ENCODE data around the gene ANXA6. TPM values are rescaled to one million over a fixed set of nuclear protein-coding genes. Genes with fewer than 3 reads are reported as not detected.
"Not testable (repeated sequence)": the region's sequence is repeated elsewhere in the genome, so short reads cannot be mapped to it uniquely, and the experiment has no call there.

Gene ANXA6
- 10 to 100 TPM; 20.3 to 46.8 TPM for total RNA-seq
- long read RNA-seq, transcript ANXA6-201 (26 exons, 2,593 nt), result major isoform, 21 of 31 reads
- long read RNA-seq, partial matches to known transcripts, result 4 of 31 reads
- long read RNA-seq, other reads (novel, unspliced or antisense), result 6 of 31 reads

DNA sequence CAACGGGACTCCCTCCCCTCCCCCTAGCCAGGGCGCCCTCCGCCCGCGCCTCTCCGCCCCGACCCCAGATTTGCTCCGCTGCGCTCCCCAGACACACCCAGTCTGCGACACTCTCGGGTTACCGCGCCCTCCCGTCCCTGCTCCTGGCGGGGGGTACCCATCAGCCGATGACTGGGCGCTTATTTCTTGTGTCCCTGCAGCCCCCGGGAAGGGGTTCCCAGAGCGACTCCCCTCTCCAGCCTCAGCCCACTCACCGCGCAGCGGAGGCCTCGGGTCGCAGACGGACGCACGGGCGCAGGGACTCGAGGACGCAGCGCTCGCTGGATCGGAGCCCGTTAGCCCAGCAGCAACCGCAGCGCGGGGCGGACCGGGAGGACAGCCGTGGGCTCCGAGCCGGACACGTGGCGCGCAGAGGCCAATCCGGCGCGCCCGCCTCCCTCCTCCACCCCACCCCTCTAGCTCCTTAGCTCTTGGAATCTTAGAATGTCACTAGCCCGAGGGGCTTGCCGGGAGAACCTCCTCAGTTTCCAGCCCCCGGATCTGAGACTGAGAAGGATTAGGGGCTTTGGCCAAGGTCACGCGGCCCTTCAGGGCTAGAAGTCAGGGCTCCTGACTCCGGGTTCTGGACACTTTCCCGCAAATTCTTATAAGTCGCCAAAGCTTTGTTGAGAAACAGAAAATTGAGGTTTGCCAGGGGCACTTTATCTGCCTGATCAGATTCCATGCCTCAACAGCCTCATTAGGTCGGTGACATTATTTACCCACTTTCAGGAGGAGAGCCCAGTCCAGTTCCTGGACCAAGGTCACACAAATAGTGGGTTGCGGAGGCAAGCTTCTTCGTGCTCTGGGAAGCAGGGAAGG is at the start of gene ANXA6:
TSS of gene ANXA6 (minus strand) at position 354 of the 861 bp plus-strand sequence. CDS start 9,878 bp downstream, outside the sequence.
- peak; percentile 98 for ATAC-seq
- peak; percentile 78 to 83 for DNase-seq
- intact Hi-C loops (cut with DNase I, micrococcal nuclease), result no loop called here

DNA sequence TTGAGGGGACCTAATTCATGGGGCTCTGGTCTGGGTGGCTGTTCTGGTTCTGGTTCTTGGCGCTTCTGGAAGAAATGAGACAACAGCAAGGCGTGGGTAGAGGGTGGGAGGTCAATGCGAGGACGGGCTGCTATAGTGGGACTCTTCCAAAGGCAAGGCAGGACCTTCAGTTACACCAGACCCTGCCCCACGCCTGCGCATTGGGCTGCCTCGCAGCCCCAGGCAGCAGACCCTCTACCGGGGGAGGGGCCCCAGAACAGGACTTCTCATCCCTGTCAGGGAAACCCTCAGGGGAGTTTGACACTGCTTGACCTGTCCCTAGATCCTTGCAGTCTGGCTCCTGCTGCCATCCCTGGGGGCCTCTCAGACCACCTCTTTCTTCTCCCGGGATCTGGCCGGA is 47.8 kb upstream of the ANXA6 start:
- ATAC-seq (no peak), DNase-seq (no peak)
- intact Hi-C loops (cut with DNase I, micrococcal nuclease), result no loop called here

DNA sequence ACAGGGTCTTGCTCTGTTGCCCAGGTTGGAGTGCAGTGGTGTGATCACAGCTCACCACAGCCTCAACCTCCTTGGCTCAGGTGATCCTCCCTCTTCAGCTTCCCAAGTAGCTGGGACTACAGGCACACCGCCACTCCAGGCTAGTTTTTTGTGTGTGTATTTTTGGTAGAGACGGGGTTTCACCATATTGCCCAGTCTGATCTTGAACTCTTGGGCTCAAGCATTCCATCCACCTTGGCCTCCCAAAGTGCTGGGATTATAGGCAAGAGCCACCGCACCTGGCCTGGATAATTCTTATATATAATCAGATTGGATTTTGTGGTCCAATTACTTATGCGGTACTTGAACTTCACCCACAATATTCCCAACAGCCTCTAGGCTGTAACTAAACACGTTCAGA is 46.5 kb upstream of the ANXA6 start:
- intact Hi-C loops (cut with DNase I, micrococcal nuclease), result no loop called here
- ATAC-seq, result no peak
- no peak for DNase-seq

DNA sequence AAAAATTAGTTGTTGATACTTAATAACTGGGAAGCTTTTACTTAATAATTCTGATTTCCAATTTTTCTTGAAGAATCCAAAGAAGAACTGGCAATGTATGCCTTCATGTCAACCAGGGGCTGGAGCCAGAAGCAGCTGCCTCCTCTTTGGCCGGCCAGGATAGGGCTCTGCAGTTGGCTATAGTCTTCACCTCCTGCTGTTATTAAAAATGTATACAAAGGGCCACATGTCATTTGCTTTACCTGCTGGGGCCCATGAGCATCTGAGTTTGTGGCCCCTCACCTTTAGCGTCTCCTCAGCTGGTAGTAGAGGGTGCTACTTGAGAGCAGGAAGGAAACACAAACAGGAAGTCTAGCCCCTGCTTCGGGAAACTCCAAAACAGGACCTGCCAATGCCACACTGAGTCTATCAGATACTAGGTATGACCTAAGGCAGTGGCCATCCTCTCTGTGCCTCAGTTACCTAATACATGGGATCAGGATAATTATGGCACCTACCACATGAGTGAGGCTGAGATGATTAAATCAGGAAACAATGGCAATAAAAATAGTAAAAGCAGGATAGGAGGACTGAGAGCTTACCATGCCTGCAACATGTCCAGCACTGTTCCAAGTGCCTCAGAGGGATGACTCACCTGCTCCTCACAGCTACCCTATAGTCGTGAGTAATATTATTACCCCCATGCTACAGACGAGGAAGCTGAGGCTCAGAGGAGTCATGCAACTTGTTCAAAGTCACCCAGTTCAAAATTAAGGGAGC is 45.0 kb upstream of the ANXA6 start:
- DNase-seq (no peak), ATAC-seq (peak; percentile 48)
- intact Hi-C loops (cut with DNase I, micrococcal nuclease), result no loop called here

DNA sequence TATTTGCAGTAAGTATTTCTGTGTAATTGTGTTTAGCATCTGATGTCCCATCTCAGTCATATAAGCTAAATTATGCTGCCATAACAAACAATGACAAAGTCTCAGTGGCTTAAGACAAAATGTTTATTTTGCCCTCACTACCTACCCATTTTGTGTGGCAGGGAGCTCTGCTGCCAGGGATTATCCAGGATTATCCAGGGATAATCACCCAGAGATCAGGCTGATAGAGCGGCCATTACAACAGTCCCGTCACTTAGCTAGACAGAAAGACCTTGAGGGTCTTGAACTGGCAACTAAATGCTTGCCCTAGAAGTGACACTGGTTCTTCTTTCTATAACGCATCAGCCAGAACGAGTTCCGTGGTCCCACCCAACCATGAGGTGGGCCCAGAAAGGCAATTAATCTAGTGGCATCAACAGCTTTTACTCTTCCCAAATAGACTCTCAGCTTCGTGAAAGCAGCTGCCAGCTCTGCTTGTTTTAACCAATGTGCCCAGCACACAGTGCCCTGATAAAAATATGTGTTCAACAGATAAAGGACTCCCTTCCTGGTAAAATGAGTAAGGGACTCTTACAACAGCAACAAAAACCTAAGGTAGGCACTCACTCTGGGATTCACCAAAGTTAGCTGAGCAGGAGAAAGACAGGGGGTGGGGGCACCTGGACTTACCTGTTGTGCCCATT is 43.5 kb upstream of the ANXA6 start:
- ATAC-seq (no peak), DNase-seq (no peak)
- intact Hi-C loops (cut with DNase I, micrococcal nuclease), result no loop called here

DNA sequence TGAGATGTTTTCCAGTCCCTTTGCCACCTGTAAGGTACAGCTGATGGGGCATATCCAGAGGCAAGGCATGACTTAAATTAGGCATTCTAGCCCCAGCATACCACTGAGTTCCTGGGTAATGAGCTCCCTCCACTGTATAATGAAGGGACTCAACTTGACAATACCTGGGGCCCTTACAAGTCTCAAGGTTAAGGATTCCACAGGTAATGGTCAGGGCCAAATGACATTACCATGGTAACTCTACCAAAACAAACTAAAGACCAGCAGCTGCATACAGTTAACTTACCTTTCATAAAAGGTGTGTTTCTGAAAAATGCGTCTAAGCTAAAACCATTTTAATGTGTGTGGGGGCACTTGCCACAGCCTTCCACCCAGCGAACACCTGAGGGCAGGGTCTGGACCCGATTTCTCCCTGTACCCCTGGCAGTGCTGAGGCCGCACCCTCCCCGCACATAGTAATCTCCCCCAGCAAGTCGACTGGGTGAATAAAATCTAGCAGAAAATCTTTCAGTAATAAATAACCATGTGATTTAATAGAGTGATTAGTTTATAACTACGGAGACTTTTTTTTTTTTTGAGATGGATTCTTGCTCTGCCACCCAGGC is 42.1 kb upstream of the ANXA6 start:
- ATAC-seq (no peak), DNase-seq (no peak)
- intact Hi-C loops (cut with DNase I, micrococcal nuclease), result no loop called here

DNA sequence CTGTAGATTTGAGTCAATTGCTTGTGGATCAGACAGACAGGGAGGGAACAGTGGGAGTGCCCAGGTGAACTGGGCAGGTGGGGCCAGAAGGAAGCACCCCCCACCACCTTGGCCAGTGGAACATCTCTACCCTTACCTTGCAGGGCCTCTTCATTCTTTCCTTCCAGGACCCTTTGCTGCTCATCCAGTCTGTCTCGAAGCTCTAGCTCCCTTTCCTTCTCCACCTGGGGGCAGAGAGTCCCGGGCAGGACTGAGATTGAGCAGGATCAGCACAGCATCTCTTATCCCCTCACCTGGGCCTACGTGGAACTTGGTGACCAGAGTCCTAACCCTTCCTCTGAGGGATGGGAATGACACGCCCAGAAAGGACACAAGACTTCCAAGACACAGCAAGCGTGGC is 41.3 kb upstream of the ANXA6 start:
- no peak for DNase-seq
- intact Hi-C loops (cut with DNase I, micrococcal nuclease), result no loop called here
- ATAC-seq, result no peak

DNA sequence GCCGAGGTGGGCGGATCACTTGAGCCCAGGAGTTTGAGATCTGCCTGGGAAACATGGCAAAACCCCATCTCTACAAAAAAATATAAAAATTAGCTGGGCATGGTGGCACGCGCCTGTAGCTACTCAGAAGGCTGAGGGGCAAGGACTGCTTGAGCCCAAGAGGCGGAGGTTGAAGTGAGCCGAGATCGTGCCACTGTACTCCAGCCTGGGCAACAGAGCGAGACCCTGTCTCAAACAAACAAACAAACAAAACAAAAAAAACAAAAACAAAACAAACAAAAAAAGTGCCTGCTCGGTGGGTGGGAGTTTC is 39.7 kb upstream of the ANXA6 start:
- intact Hi-C loops (cut with DNase I, micrococcal nuclease); ATAC-seq; DNase-seq: not testable (repeated sequence)

DNA sequence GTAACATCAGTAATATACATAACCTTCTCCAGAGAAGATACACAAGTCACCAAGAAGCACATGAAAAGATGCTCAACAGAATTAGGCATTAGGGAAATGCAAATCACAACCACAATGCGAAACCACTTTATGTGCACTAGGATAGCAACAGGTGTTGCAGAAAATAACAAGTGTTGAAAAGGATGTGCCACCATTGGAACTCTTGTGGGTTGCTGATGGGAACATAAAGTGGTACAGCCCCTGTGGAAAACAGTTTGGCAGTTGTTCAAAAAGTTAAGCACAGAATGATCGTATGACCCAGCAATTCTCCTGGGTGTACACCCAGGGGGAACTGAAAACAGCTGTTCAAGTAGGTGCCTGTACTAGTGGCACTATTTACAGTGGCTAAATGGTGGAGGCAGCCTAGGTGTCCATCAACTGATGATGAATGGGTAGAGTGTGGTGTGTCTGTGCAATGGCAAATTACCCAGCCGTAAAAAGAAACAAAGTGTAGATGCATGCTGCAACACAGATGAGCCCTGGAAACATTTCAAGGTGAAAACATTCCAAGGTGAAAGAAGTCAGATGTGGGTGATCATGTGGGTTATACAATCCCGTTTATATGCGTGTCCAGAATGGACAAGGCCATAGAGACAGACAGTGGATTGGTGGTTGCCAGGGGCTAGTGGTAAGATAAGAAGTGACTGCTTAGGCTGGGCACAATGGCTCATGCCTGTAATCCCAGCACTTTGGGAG is 39.1 kb upstream of the ANXA6 start:
- intact Hi-C loops (cut with DNase I, micrococcal nuclease), result no loop called here
- no peak for DNase-seq
- ATAC-seq, result no peak

DNA sequence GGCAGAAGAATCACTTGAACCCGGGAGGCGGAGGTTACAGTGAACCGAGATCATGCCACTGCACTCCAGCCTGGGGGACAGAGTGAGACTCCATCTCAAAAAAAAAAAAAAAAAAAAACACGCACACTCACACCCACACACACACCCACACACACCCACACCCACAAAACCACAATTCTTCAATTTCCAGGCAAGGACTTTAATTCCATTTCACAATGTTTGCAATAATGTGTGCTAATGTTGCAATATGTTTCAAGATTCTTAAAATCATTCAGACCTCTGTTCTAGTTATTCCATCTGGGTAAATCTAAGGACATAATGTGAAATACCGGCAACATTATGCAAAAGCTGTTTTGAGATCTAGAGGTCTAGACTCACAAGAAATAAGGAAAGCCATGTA is 38.0 kb upstream of the ANXA6 start:
- ATAC-seq (no peak), DNase-seq (no peak)
- intact Hi-C loops (cut with DNase I, micrococcal nuclease), result no loop called here

DNA sequence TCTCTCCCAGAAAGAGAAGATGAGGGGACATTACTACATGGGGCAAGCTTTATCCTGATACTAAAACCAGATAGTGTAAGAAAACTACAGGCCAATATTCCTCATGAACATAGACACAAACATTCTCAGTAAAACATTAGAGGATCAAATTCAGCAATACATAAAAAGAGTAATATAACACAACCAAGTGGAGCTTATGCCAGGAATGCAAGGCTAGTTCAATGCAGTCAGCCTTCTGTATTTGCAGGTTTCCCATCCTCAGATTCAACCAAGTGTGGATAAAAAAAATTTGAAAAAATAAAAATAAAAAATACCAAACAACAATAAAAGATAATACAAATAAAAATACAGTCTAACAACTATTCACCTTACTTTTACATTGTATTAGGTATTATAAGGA is 35.0 kb upstream of the ANXA6 start:
- ATAC-seq (no peak), DNase-seq (no peak)
- intact Hi-C loops (cut with DNase I, micrococcal nuclease), result no loop called here

DNA sequence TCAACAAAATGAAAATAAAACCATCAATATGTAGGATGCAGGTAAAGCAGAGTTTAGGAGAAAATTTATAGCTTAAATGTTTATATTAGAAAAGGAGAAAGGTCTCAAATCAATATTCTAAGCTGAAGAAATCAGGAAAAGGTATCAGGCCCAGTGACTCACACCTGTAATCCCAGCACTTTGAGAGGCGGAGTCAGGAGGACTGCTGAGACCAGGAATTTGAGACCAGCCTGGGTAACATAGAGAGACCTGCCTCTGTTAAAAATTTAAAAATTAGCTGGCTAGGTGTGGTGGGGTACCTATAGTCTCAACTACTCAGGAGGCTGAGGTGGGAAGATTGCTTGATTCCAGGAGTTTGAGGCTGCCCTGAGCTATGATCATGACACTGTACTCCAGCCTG is 34.1 kb upstream of the ANXA6 start:
- intact Hi-C loops (cut with DNase I, micrococcal nuclease), result no loop called here
- DNase-seq, result no peak
- no peak for ATAC-seq

DNA sequence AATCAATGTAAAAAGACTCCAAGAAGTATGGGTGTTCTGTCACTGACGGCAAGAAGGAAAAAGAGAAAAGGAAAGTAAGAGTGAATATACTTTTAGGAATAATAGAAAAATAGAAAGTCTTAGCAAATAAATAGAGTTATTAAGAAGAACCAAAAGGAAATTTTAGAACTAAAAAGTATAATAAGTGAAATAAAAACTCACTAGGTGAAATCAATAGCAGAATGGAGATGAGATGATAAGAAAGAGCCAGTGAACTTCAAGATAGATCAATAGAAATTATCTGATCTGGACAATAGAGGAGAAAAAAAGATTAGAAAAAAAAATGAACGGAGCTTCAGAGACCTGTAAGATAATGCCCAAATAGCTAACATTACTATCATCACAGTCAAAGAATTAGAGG is 31.6 kb upstream of the ANXA6 start:
- no peak for ATAC-seq
- intact Hi-C loops (cut with DNase I, micrococcal nuclease), result no loop called here
- no peak for DNase-seq

DNA sequence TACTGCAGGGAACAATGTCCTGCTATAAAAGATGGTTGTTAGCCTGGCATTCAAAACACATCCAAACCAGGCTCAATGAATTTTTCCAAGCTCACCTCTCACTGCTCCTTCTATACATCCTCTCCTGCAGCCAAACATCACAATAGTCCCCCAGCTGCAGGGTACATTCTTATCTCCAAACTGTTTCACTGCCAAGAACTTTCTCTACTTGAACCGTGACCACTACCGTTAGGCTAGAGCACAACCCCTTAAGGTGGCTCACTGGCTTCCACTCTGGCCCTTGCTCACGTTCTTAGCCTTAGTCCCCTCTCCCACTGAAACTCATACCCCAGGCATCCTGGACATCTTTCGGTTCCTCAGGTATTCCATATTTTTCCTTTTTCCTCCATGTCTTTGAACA is 29.0 kb upstream of the ANXA6 start:
- DNase-seq (no peak), ATAC-seq (no peak)
- intact Hi-C loops (cut with DNase I, micrococcal nuclease), result no loop called here

DNA sequence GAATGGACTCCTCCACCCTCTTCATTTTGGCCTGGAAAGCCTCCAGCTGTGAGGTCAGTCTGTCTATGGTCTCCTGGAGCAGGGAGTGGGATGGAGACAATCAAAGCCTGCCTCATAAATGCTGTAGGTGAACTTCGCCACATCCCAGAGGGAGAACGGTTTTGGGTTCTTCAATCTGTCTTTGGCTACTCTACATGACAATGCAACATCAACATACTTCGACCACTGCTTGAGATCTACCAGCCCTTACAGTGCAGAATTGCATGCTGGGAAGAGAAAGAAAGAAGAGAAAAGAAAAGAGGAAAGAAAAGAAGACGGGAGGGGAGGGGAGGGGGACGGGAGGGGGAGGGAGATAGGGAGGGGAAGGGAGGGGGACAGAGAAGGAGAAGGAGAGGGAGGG is 28.5 kb upstream of the ANXA6 start:
- intact Hi-C loops (cut with DNase I, micrococcal nuclease), result no loop called here
- no peak for DNase-seq
- ATAC-seq, result no peak

DNA sequence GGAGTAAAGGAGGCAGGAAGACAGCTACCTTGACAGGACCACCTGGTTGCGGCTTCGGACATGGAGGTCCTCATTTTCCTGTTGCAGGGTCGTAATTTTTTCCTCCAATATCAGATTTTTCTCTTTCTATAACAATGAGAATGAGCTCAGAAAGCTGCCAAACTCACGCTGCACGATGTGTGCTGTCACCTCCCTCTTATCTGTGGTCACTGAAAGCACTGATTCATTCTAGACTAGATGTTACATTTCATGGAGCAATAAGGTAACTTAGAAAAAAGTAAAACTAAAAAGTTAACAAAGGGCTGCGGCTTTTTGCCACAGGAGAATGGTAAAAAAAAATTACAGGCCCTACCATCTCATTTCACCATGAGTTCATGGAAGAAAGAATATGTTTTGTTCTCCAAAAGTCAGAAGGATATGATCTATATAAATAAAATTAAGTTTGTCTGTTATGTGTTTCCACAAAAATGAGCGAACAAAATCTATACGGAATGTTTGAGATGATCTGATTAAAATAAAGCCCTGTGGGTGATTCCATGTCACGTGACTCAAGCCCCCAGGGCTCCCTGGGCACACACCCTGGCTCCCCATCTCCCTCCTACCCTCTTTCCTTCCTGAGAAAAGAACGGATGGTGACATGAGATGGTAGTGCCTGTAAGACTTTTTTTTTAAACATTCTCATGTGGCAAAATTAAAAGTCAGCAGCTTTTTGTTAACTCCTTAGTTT is 26.9 kb upstream of the ANXA6 start:
- intact Hi-C loops (cut with DNase I, micrococcal nuclease), result no loop called here

DNA sequence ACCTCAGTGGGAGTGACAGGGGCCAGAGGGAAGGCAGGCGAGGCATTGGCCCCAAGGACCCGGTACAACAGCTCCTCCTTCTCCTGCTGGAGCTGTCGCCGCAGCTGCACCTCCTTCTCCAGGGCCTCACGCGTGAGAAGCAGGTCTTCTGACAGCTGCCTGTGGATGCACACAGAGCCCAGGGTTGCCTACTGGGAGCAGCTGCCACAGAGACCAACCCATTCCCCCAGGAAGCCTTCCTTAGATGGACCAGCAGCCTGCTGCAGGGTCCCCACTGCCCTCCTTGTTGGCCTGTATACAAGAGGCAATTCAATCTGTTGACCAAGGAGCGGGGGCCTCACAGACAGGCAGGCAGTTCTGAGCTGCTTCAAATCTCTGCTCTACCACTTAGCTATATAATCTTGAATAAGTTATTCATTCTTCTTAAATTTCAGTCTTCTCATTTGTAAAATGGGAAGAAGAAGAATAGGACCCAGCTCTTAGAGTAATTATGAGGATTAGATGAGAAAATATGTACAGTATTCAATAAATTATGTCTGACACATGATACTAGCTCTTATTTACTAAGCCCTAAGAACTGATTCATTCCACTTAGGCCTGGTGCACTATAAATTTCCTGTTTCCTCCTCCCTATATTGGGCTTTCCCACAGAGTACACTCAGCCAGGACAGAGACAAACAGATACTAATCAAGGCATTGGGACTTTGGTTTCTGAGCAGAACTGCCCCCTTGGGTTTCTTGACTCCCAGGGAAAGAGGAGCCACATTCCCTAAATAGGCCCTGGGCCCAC is 26.1 kb upstream of the ANXA6 start:
- intact Hi-C loops (cut with DNase I, micrococcal nuclease), result no loop called here
- ATAC-seq, result no peak
- no peak for DNase-seq

More for the DNA sequence above, 26.9 kb upstream of the ANXA6 start:
- no peak for ATAC-seq
- no peak for DNase-seq

Data from left colon (tissue), 2 donors.